Limb (tissue), 2 donors: ENCODE data around the gene PSME3IP1.
A peak's percentile ranks its signal among the peaks of the same experiment; 100 is the strongest.
"Not testable (repeated sequence)": the region's sequence is repeated elsewhere in the genome, so short reads cannot be mapped to it uniquely, and the experiment has no call there.

Experiments used
- DNase-seq, 2 donors: peaks; one replicate each; pipeline ENCODE4 v3.0.0-alpha.2; 2016; ENCODE audit errors: extremely low spot score in 2 of 2

PSME3IP1 gene

GRCh38 chr16:57125969-57126368, 59.9 kb downstream of the PSME3IP1 start:
- no peak for DNase-seq

GRCh38 chr16:57125376-57125775, 60.5 kb downstream of the PSME3IP1 start:
- no peak for DNase-seq

GRCh38 chr16:57123974-57124674, 61.7 kb downstream of the PSME3IP1 start:
- no peak for DNase-seq

- no peak for DNase-seq
Measured at GRCh38 chr16:57123216-57123973, 62.4 kb downstream of the PSME3IP1 start.

GRCh38 chr16:57118461-57119084, 67.3 kb downstream of the PSME3IP1 start:
- DNase-seq, result no peak

GRCh38 chr16:57115514-57116182, 70.2 kb downstream of the PSME3IP1 start:
- peak; percentile 32 to 73 for DNase-seq

- no peak for DNase-seq
Measured at GRCh38 chr16:57115168-57115513, 70.7 kb downstream of the PSME3IP1 start.

GRCh38 chr16:57113664-57114063, 72.2 kb downstream of the PSME3IP1 start:
- no peak for DNase-seq

- no peak for DNase-seq
Measured at GRCh38 chr16:57113042-57113453, 72.8 kb downstream of the PSME3IP1 start.

- no peak for DNase-seq
Measured at GRCh38 chr16:57112403-57113041, 73.3 kb downstream of the PSME3IP1 start.

- no peak for DNase-seq
Measured at GRCh38 chr16:57111420-57111819, 74.4 kb downstream of the PSME3IP1 start.

GRCh38 chr16:57110937-57111336, 74.9 kb downstream of the PSME3IP1 start:
- DNase-seq, result no peak

GRCh38 chr16:57109259-57110105, 76.4 kb downstream of the PSME3IP1 start:
- DNase-seq, result not testable (repeated sequence)

GRCh38 chr16:57108432-57108831, 77.4 kb downstream of the PSME3IP1 start:
- DNase-seq, result no peak

- DNase-seq, result no peak
Measured at GRCh38 chr16:57107321-57107922, 78.4 kb downstream of the PSME3IP1 start.

GRCh38 chr16:57106767-57107166, 79.1 kb downstream of the PSME3IP1 start:
- DNase-seq, result no peak

GRCh38 chr16:57105184-57105583, 80.7 kb downstream of the PSME3IP1 start:
- DNase-seq, result no peak

GRCh38 chr16:57104706-57105105, 81.1 kb downstream of the PSME3IP1 start:
- DNase-seq, result no peak

GRCh38 chr16:57102888-57103851, 82.7 kb downstream of the PSME3IP1 start:
- no peak for DNase-seq
